HEK293 (cell line): ENCODE data around the gene COL1A1.

Experiments used
- CTCF ChIA-PET: fragments of 350-600 bp; formaldehyde crosslinking; extraction: SDS; loops from one replicate; lab custom pipeline; 2021; ENCODE audit warnings: antibody characterized with exemption; lab: Yijun Ruan, JAX
- POLR2A ChIA-PET: fragments of 300-600 bp; formaldehyde crosslinking; extraction: SDS; loops from one replicate; lab custom pipeline; 2020; ENCODE audit warnings: antibody characterized with exemption, inconsistent platforms; lab: Yijun Ruan, JAX
- H3K27ac ChIP-seq: fragments of 200-500 bp; sonication (Bioruptor generic); 2 replicates; pipeline ENCODE4 v1.5.1; 2014; ENCODE audit warnings: low read depth, low read length, control low read depth, inconsistent platforms; ENCODE audit errors: extremely low read depth
- H3K36me3 ChIP-seq, 2 experiments: fragments of 200-500 bp in 1 of 2; sonication (Bioruptor generic) in 1 of 2; 1 replicate in 1 of 2; 2 replicates in 1 of 2; pipeline ENCODE4 v1.5.1; 2014 to 2017; ENCODE audit warnings: inconsistent platforms in 2 of 2, low read length in 2 of 2; ENCODE audit not compliant: control insufficient read depth in 2 of 2, insufficient read depth in 1 of 2
- H3K4me1 ChIP-seq: fragments of 200-500 bp; sonication (Bioruptor generic); 2 replicates; pipeline ENCODE4 v1.5.1; 2014; ENCODE audit warnings: mild to moderate bottlenecking, low read length, inconsistent platforms; ENCODE audit not compliant: control insufficient read depth, insufficient read depth
- H3K4me3 ChIP-seq: 2 replicates; pipeline ENCODE4 v1.5.1; 2011; ENCODE audit warnings: low read depth, mild to moderate bottlenecking, control low read depth, low read length, moderate library complexity
- H3K9me3 ChIP-seq: fragments of 200-500 bp; sonication (Bioruptor generic); 2 replicates; pipeline ENCODE4 v1.5.1; 2014; ENCODE audit warnings: low read depth, low read length, inconsistent platforms; ENCODE audit not compliant: control insufficient read depth, insufficient read depth
- GLIS1 ChIP-seq: fragments of 450-650 bp; formaldehyde crosslinking; IDR thresholded peaks from 2 replicates; pipeline ENCODE4 v1.5.1; 2016; ENCODE audit warnings: missing biosample characterization, missing genetic modification characterization
- KLF1 ChIP-seq: fragments of 450-650 bp; formaldehyde crosslinking; IDR thresholded peaks from 2 replicates; pipeline ENCODE4 v1.5.1; 2016; ENCODE audit warnings: missing biosample characterization, missing genetic modification characterization
- PRDM10 ChIP-seq: fragments of 450-650 bp; formaldehyde crosslinking; IDR thresholded peaks from 2 replicates; pipeline ENCODE4 v1.5.1; 2016; ENCODE audit warnings: missing biosample characterization, missing genetic modification characterization
- REPIN1 ChIP-seq: fragments of 450-650 bp; formaldehyde crosslinking; IDR thresholded peaks from 2 replicates; pipeline ENCODE4 v1.5.1; 2017; ENCODE audit warnings: missing biosample characterization, missing genetic modification characterization, low read depth
- SCRT1 ChIP-seq: fragments of 450-650 bp; formaldehyde crosslinking; IDR thresholded peaks from 2 replicates; pipeline ENCODE4 v1.5.1; 2016; ENCODE audit warnings: missing biosample characterization, missing genetic modification characterization, borderline replicate concordance
- TRIM28 ChIP-seq: IDR thresholded peaks from 2 replicates; pipeline ENCODE4 v1.6.1; 2011; ENCODE audit warnings: low read length, control low read depth, borderline replicate concordance
- TSHZ1 ChIP-seq: fragments of 450-650 bp; formaldehyde crosslinking; IDR thresholded peaks from 2 replicates; pipeline ENCODE4 v1.5.1; 2016; ENCODE audit warnings: missing biosample characterization, missing genetic modification characterization, borderline replicate concordance
- WT1 ChIP-seq: fragments of 450-650 bp; formaldehyde crosslinking; IDR thresholded peaks from 2 replicates; pipeline ENCODE4 v1.5.1; 2016; ENCODE audit warnings: missing biosample characterization, missing genetic modification characterization
- ZBTB21 ChIP-seq: fragments of 450-650 bp; formaldehyde crosslinking; IDR thresholded peaks from 2 replicates; pipeline ENCODE4 v1.5.1; 2017; ENCODE audit warnings: missing biosample characterization, missing genetic modification characterization
- ZFP69B ChIP-seq: fragments of 450-650 bp; formaldehyde crosslinking; IDR thresholded peaks from 2 replicates; pipeline ENCODE4 v1.5.1; 2016; ENCODE audit warnings: missing biosample characterization, missing genetic modification characterization
- ZIC2 ChIP-seq: fragments of 450-650 bp; formaldehyde crosslinking; IDR thresholded peaks from 2 replicates; pipeline ENCODE4 v1.5.1; 2016; ENCODE audit warnings: missing biosample characterization, missing genetic modification characterization
- ZNF10 ChIP-seq: fragments of 450-650 bp; formaldehyde crosslinking; IDR thresholded peaks from 2 replicates; pipeline ENCODE4 v1.5.1; 2017; ENCODE audit warnings: missing biosample characterization, missing genetic modification characterization
- ZNF146 ChIP-seq: fragments of 450-650 bp; formaldehyde crosslinking; IDR thresholded peaks from 2 replicates; pipeline ENCODE4 v1.5.1; 2016; ENCODE audit warnings: missing biosample characterization, missing genetic modification characterization
- ZNF175 ChIP-seq: fragments of 450-650 bp; formaldehyde crosslinking; IDR thresholded peaks from 2 replicates; pipeline ENCODE4 v1.5.1; 2016; ENCODE audit warnings: missing biosample characterization, missing genetic modification characterization
- ZNF362 ChIP-seq: fragments of 450-650 bp; formaldehyde crosslinking; IDR thresholded peaks from 2 replicates; pipeline ENCODE4 v1.5.1; 2016; ENCODE audit warnings: missing biosample characterization, missing genetic modification characterization
- ZNF37A ChIP-seq: fragments of 450-650 bp; IDR thresholded peaks from 2 replicates; pipeline ENCODE4 v1.5.1; 2018; ENCODE audit warnings: missing biosample characterization, missing genetic modification characterization
- ZNF488 ChIP-seq: fragments of 450-650 bp; formaldehyde crosslinking; IDR thresholded peaks from 2 replicates; pipeline ENCODE4 v1.5.1; 2016; ENCODE audit warnings: missing biosample characterization, missing genetic modification characterization
- ZNF521 ChIP-seq: fragments of 450-650 bp; formaldehyde crosslinking; IDR thresholded peaks from 2 replicates; pipeline ENCODE4 v1.5.1; 2017; ENCODE audit warnings: missing biosample characterization, mild to moderate bottlenecking, missing genetic modification characterization
- ZNF561 ChIP-seq: fragments of 450-650 bp; IDR thresholded peaks from 2 replicates; pipeline ENCODE4 v1.5.1; 2018; ENCODE audit warnings: missing biosample characterization, missing genetic modification characterization, borderline replicate concordance
- ZNF629 ChIP-seq: fragments of 450-650 bp; formaldehyde crosslinking; IDR thresholded peaks from 2 replicates; pipeline ENCODE4 v1.5.1; 2017; ENCODE audit warnings: missing biosample characterization, missing genetic modification characterization
- ZNF830 ChIP-seq: fragments of 450-650 bp; IDR thresholded peaks from 2 replicates; pipeline ENCODE4 v1.5.0; 2018; ENCODE audit warnings: missing biosample characterization, missing genetic modification characterization, low read depth, mild to moderate bottlenecking, moderate library complexity
- ZSCAN16 ChIP-seq: fragments of 450-650 bp; formaldehyde crosslinking; IDR thresholded peaks from 2 replicates; pipeline ENCODE4 v1.5.1; 2016; ENCODE audit warnings: missing biosample characterization, missing genetic modification characterization
- ZSCAN4 ChIP-seq: fragments of 450-650 bp; formaldehyde crosslinking; IDR thresholded peaks from 2 replicates; pipeline ENCODE4 v1.5.1; 2017; ENCODE audit warnings: missing biosample characterization, missing genetic modification characterization

The COL1A1 gene

GRCh38 chr17:50175035-50175807 lies 26.2 kb downstream of the COL1A1 start:
- TF ChIP-seq TRIM28 = no peak
- peak; percentile 75 for TF ChIP-seq ZIC2
- TF ChIP-seq ZNF488 = no peak
- TF ChIP-seq ZNF175 (tag by site-specific recombination) = no peak
- TF ChIP-seq SCRT1 (tag by site-specific recombination) = no peak
- TF ChIP-seq ZNF561 (tag by site-specific recombination) = no peak
- peak; percentile 90 for TF ChIP-seq KLF1
- no peak for TF ChIP-seq ZSCAN4 (tag by site-specific recombination)
- no peak for TF ChIP-seq ZNF629 (tag by site-specific recombination)
- TF ChIP-seq ZNF146 (tag by site-specific recombination) = no peak
- TF ChIP-seq REPIN1 (tag by site-specific recombination) = no peak
- no peak for TF ChIP-seq ZBTB21 (tag by site-specific recombination)
- TF ChIP-seq PRDM10 = no peak
- TF ChIP-seq WT1 (tag by site-specific recombination) = peak; percentile 67; the same call in 1 of the 2 replicates
- no peak for TF ChIP-seq ZNF521 (tag by site-specific recombination)
- TF ChIP-seq ZNF362 (tag by site-specific recombination) = no peak
- TF ChIP-seq TSHZ1 (tag by site-specific recombination) = no peak
- no peak for TF ChIP-seq ZNF830 (tag by site-specific recombination)
- no peak for TF ChIP-seq ZNF37A (tag by site-specific recombination)
- peak; percentile 79 for TF ChIP-seq GLIS1 (tag by site-specific recombination)
- TF ChIP-seq ZNF10 = no peak
- TF ChIP-seq ZSCAN16 (tag by site-specific recombination) = no peak
- TF ChIP-seq ZFP69B (tag by site-specific recombination) = no peak
- Histone ChIP-seq H3K9me3 (no peaks in the 10 kb centered on the region), H3K4me3 (no peak overlapping the region), H3K4me1 (peaks cover 11% of the 10 kb centered on the region), H3K36me3 (no peaks in the 10 kb centered on the region), H3K27ac (no peak overlapping the region)
- ChIA-PET CTCF (interaction anchor here (0.6 to 9.6 kb wide), 12 partner anchors 10 to 121 kb away, joined by 3 to 174 read pairs (median 6); partner anchors contain the start of genes COL1A1 and SGCA), POLR2A (interaction anchor here (1.0 kb wide), 1 partner anchor 24 kb away, joined by 3 read pairs; no protein-coding TSS in a partner anchor)
